HG03342 (cell line): ENCODE data around the gene ASF1B.
"Not testable (repeated sequence)": the region's sequence is repeated elsewhere in the genome, so short reads cannot be mapped to it uniquely, and the experiment has no call there.

Source experiments
- ATAC-seq: cut with Tn5 transposase; IDR thresholded peaks from one replicate; pipeline ENCODE4 v1.9.1; 2021; ENCODE audit warnings: mild to moderate bottlenecking, moderate library complexity; ENCODE audit not compliant: unreplicated experiment

Gene ASF1B

GRCh38 chr19:14160017-14160703 lies 23.8 kb upstream of the ASF1B start:
- ATAC-seq: no peak

GRCh38 chr19:14159059-14159458 lies 22.7 kb upstream of the ASF1B start:
- ATAC-seq: no peak

GRCh38 chr19:14158276-14159023 lies 22.1 kb upstream of the ASF1B start:
- no peak for ATAC-seq

GRCh38 chr19:14156971-14157717 lies 20.8 kb upstream of the ASF1B start:
- ATAC-seq: no peak

- ATAC-seq: no peak
Measured at GRCh38 chr19:14156122-14156521, 19.7 kb upstream of the ASF1B start.

- ATAC-seq: no peak
Measured at GRCh38 chr19:14155371-14155770, 19.0 kb upstream of the ASF1B start.

- ATAC-seq: no peak
Measured at GRCh38 chr19:14152713-14153112, 16.3 kb upstream of the ASF1B start.

- ATAC-seq: no peak
Measured at GRCh38 chr19:14150770-14151661, 14.6 kb upstream of the ASF1B start.

GRCh38 chr19:14150041-14150769 lies 13.8 kb upstream of the ASF1B start:
- no peak for ATAC-seq

- ATAC-seq: no peak
Measured at GRCh38 chr19:14149509-14149994, 13.2 kb upstream of the ASF1B start.

- ATAC-seq: no peak
Measured at GRCh38 chr19:14148751-14149410, 12.5 kb upstream of the ASF1B start.

- no peak for ATAC-seq
Measured at GRCh38 chr19:14147797-14148605, 11.6 kb upstream of the ASF1B start.

GRCh38 chr19:14146789-14147216 lies 10.4 kb upstream of the ASF1B start:
- no peak for ATAC-seq

- ATAC-seq: not testable (repeated sequence)
Measured at GRCh38 chr19:14146169-14146568, 9.8 kb upstream of the ASF1B start.

- no peak for ATAC-seq
Measured at GRCh38 chr19:14145381-14145780, 9.0 kb upstream of the ASF1B start.

- no peak for ATAC-seq
Measured at GRCh38 chr19:14142262-14143190, 6.1 kb upstream of the ASF1B start.

GRCh38 chr19:14141041-14141440 lies 4.7 kb upstream of the ASF1B start:
- no peak for ATAC-seq
